Measurements from ENCODE around the gene FMO2.
"Not testable (repeated sequence)": the region's sequence is repeated elsewhere in the genome, so short reads cannot be mapped to it uniquely, and the experiment has no call there.

The FMO2 gene

GRCh38 chr1:171224257-171224656 lies 39.2 kb downstream of the FMO2 start:
- H3K4me1 Mint-ChIP-seq, H3K4me3 Mint-ChIP-seq, ATAC-seq, DNase-seq, H3K9me3 Mint-ChIP-seq, H3K27ac Mint-ChIP-seq, H3K27me3 Mint-ChIP-seq: not testable (repeated sequence)

DNA sequence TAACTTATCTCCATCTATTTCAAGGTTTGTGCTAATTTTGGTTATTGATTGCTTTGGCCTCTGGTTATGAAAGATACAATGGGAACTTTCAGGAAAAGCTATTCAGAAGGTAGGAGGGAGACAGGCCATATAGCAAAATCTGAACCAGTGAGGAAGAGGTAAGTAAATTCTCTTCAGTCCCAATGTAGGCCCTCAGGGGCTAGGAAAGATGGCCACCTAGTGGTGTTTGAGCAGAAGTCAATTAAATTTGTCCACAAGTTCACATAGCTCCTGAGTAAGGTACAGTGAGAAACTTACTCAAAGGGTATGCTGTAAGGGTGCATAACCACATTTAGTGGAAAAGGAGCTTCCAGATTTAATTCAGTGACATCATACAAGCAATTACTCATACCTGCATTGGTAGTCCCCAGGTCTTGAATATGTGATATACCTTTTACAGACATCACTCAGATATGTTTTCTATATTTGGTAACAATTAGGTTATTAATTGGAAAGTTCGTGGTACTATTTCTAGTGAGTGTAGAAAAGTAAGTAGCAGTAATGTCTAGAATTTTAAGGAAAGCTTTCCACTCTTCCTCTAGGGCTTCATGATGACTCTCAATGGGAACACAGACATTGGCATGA lies 41.8 kb downstream of the FMO2 start:
- Mint-ChIP-seq H3K9me3 (no peaks in the 10 kb centered on the region), H3K27me3 (no peaks in the 10 kb centered on the region), H3K4me1 (no peaks in the 10 kb centered on the region), H3K4me3 (no peak overlapping the region), H3K27ac (no peak overlapping the region)
- peak in 1 of 2 donors; percentile 27 for DNase-seq
- peak; percentile 82 for ATAC-seq

DNA sequence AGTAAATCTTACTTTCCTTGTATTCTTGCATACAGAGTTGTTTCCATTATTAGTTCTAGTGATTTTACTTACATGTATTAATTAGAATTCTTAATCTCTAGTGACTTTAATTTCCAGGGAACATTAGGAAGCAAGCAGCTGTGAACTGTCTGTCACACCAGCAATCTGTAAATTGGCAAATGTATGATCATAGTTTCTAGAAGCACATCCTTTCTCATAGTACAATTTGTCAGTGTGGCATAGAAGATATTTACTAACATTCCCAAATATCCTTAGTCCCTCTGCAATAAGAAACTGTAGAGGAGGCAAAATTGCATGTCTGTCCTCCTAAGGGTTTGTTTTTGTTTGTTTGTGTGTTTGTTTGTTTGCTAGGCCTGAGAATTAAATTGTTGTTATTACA lies 46.2 kb downstream of the FMO2 start:
- H3K9me3 Mint-ChIP-seq: peaks cover 0 to 5% of the 10 kb centered on the region in 2 donors
- no peak overlapping the region for H3K4me3 Mint-ChIP-seq
- no peaks in the 10 kb centered on the region for H3K27me3 Mint-ChIP-seq
- no peak for ATAC-seq
- H3K4me1 Mint-ChIP-seq: no peaks in the 10 kb centered on the region
- H3K27ac Mint-ChIP-seq: no peak overlapping the region
- no peak for DNase-seq

DNA sequence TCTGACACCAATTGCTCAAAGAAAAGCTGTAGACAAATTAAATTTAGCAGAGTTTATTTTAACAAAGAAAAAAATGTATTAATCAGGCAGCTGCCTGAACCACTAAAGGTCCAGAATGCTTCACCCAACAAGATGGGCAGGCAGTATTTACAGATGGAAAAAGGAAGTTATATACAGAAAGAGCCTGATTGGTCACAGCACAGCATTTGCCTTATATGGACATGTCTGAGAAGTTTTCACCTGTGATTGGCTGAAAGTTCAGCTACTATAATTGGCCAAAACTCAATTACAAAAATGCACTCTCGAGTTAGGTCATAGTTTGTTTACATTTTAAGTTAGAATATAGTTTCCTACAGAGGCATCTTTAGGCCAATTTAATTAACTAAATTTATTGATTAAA lies 48.1 kb downstream of the FMO2 start:
- Mint-ChIP-seq H3K4me3 (no peak overlapping the region), H3K27me3 (peaks cover 10% of the 10 kb centered on the region), H3K27ac (no peak overlapping the region), H3K9me3 (peaks cover 6 to 8% of the 10 kb centered on the region in 2 donors), H3K4me1 (no peaks in the 10 kb centered on the region)
- ATAC-seq: no peak
- no peak for DNase-seq

GRCh38 chr1:171236231-171236630 lies 51.1 kb downstream of the FMO2 start:
- H3K27ac Mint-ChIP-seq, ATAC-seq, H3K4me3 Mint-ChIP-seq, DNase-seq, H3K4me1 Mint-ChIP-seq: not testable (repeated sequence)
- peaks cover 39% of the 10 kb centered on the region for H3K27me3 Mint-ChIP-seq
- H3K9me3 Mint-ChIP-seq: peaks cover 27 to 28% of the 10 kb centered on the region in 2 donors

- Mint-ChIP-seq H3K27ac (no peak overlapping the region), H3K27me3 (peaks cover 61% of the 10 kb centered on the region), H3K9me3 (peaks cover 12 to 15% of the 10 kb centered on the region in 2 donors), H3K4me1 (no peaks in the 10 kb centered on the region), H3K4me3 (no peak overlapping the region)
- DNase-seq: no peak
- no peak for ATAC-seq
Observed at GRCh38 chr1:171243878-171244277, 58.8 kb downstream of the FMO2 start.

DNA sequence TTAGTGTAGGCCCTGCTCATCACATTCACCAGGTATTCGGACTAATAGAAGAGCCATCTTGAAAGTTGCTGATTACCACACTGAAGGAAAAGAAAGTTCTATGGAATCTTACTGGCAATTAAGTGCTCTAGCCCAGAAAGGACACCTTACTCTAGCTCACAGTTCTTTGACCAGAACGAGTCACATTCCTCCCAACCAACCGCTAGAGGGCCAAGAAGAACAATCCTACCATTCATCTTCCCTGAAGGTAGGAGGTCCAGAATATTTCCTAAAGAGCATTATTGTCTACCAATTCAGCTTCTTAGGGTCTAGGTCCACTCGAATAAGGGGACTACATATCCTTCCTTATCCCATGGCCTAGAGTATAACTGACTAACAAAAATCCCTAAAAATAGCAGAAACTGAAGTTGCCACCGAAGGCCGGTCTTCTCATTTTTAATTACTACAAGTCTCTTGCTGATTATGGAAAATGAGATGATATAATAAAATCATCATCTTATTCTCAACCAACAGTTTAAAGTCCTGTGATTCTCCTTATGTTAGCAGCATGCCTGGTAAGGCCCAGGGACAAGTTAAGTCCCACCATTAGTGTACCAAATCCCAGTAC lies 60.5 kb downstream of the FMO2 start:
- DNase-seq (no peak), ATAC-seq (peak; percentile 60)
- Mint-ChIP-seq H3K4me1 (no peaks in the 10 kb centered on the region), H3K4me3 (no peak overlapping the region), H3K27me3 (peaks cover 48% of the 10 kb centered on the region), H3K9me3 (peaks cover 0 to under 1% of the 10 kb centered on the region in 2 donors), H3K27ac (no peak overlapping the region)

DNA sequence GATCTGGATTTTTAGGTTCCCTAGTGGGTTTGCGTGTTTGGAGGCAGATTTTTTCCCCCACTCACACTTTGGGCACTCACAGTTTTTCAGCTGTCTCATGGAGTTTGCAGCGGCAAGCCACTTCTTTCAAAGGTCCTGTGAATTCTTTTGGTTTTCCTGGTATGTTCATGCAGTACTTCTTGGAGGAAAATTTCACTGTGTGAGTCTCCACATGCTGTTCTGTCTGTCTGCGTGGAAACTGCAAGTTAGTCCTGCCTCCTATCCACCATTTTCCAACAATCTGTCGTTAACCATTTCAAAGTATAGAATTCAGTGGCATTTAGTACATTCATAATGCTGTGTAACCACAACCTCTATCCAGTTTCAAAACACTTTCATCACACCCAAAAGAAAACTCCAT lies 62.4 kb downstream of the FMO2 start:
- Mint-ChIP-seq H3K4me3 (no peak overlapping the region), H3K4me1 (peaks cover 12% of the 10 kb centered on the region), H3K9me3 (no peaks in the 10 kb centered on the region), H3K27me3 (peaks cover 50% of the 10 kb centered on the region), H3K27ac (no peak overlapping the region)
- ATAC-seq (no peak), DNase-seq (no peak)

DNA sequence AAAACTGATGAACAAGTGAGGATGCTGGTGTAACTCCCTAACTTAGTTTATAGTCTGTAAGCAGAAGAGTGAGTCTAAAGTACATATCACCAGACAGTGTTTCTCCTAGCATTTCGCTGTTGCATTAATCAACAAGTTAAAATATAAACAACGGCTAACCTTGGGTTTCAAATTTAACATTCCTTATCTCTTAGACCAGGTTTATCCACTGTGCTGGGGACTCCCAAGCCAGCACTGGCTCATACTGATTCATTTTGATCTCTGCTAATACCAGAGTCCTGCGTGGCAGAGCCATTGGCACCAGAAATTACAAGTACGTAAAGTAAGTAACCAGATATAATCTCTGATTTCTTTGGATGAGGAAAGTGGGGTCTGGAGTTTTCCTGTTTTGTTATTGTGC lies 63.2 kb downstream of the FMO2 start, which contains the start of gene FMO1:
Gene FMO1 (plus strand): TSS at position 193 of the 400 bp plus-strand sequence. CDS start 9,594 bp downstream, outside the sequence.
- H3K9me3 Mint-ChIP-seq: no peaks in the 10 kb centered on the region
- peaks cover 52% of the 10 kb centered on the region for H3K27me3 Mint-ChIP-seq
- ATAC-seq (no peak), DNase-seq (no peak)
- peaks cover 13% of the 10 kb centered on the region for H3K4me1 Mint-ChIP-seq
- H3K4me3 Mint-ChIP-seq: no peak within 1 kb of the TSS
- no peak within 1 kb of the TSS for H3K27ac Mint-ChIP-seq

DNA sequence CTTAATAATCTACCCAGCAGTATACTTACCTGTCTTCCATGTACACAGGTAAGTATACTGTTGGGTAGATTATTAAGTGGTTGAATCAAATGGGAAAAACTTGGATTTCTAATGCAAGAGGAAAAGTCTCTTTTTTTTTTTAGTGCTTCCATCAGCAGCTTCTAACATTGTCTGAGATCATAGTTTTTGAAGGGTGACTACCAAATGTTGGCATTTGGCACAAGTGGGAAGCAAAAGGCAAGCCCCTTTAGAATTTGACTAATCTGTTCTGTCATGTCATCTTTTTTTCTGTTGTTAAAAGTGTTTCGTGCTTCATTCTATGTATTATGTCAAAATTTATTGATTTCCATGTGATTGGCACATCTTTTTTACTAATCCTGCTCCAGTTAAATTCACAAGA lies 63.7 kb downstream of the FMO2 start:
- no peak for DNase-seq
- H3K4me3 Mint-ChIP-seq: no peak overlapping the region
- no peak overlapping the region for H3K27ac Mint-ChIP-seq
- peaks cover 13% of the 10 kb centered on the region for H3K4me1 Mint-ChIP-seq
- peaks cover 49% of the 10 kb centered on the region for H3K27me3 Mint-ChIP-seq
- H3K9me3 Mint-ChIP-seq: no peaks in the 10 kb centered on the region
- ATAC-seq: no peak

DNA sequence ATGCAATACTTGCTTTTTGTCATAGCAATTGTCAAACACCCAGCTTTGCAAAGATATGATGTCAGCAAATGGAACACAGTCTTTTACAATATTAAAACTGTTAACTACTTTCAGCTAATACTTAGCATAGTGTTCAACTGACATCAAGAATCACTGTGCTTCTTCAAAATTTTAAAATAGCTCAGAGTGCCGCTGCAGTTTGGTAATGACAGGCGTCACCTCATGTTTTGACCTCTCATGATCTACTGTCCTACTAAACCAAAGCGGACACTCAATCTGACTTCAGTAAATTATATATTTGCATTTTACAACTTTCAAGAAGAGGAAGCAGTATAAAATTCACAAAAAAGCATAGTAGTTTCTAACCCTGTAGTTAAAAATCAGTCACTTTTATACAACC lies 65.2 kb downstream of the FMO2 start:
- Mint-ChIP-seq H3K27me3 (peaks cover 48% of the 10 kb centered on the region), H3K4me3 (no peak overlapping the region)

GRCh38 chr1:171251042-171251951 lies 66.2 kb downstream of the FMO2 start:
- H3K9me3 Mint-ChIP-seq: no peaks in the 10 kb centered on the region
- H3K4me1 Mint-ChIP-seq: peaks cover 13% of the 10 kb centered on the region
- peak overlapping the region in 1 of 2 donors; percentile 40 for H3K27ac Mint-ChIP-seq
- peaks cover 56% of the 10 kb centered on the region for H3K27me3 Mint-ChIP-seq
- H3K4me3 Mint-ChIP-seq: peak overlapping the region; percentile 84 to 87
- ATAC-seq (peak; percentile 76), DNase-seq (peak; percentile 19 to 28)

More for the DNA sequence above, 65.2 kb downstream of the FMO2 start:
- ATAC-seq (no peak), DNase-seq (no peak)
- Mint-ChIP-seq H3K27ac (no peak overlapping the region), H3K4me1 (peaks cover 13% of the 10 kb centered on the region), H3K9me3 (no peaks in the 10 kb centered on the region)

GRCh38 chr1:171251952-171252300 lies 66.8 kb downstream of the FMO2 start:
- no peak for DNase-seq
- Mint-ChIP-seq H3K4me3 (peak overlapping the region; percentile 84 to 87), H3K27me3 (peaks cover 53% of the 10 kb centered on the region), H3K4me1 (peaks cover 13% of the 10 kb centered on the region), H3K27ac (no peak overlapping the region), H3K9me3 (no peaks in the 10 kb centered on the region)
- ATAC-seq: no peak

DNA sequence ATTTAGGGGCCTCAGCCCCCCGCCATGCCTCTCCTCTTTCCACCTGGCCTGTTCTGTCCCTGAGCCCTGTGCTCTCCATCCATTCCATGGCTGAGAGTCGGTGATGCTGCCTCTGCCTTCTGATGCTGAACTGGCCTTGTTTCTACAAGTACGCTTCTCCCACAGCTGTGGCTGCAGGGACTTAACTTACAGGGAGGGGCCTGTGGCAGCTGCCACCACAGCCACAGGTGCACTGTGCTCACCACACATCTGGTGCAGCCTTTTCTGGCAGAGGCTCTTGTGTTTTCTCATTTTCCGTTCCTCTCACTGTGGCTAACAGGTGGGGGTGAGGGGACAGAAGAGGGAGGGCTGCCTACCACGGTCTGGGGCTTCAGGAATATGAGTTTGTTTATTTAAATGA lies 67.4 kb downstream of the FMO2 start:
- H3K27ac Mint-ChIP-seq: peak overlapping the region in 1 of 2 donors; percentile 52
- H3K4me3 Mint-ChIP-seq: peak overlapping the region; percentile 27 to 50
- H3K4me1 Mint-ChIP-seq: peaks cover 13% of the 10 kb centered on the region
- peaks cover 52% of the 10 kb centered on the region for H3K27me3 Mint-ChIP-seq
- H3K9me3 Mint-ChIP-seq: no peaks in the 10 kb centered on the region
- ATAC-seq (peak; percentile 35), DNase-seq (no peak)

DNA sequence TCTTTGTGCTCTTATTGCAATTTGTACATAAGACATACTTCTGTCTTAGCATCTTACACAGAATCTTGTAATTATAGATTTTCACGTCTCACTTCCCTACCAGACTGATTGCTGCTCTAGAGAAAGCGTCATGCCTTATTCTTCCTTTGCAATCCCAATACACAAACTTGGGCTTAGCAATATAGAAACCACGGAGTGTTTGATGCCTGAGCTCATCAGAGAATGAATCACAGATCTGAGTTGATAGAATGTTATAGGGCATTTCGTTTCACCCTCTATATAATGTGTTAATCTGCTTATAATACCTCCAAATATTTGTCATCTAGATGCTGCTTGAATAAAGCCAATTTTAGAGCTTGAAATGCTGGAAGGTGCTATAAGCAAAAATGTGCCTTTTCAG lies 69.8 kb downstream of the FMO2 start:
- peaks cover 47% of the 10 kb centered on the region for H3K27me3 Mint-ChIP-seq
- H3K27ac Mint-ChIP-seq: no peak overlapping the region
- H3K9me3 Mint-ChIP-seq: no peaks in the 10 kb centered on the region
- peaks cover 13% of the 10 kb centered on the region for H3K4me1 Mint-ChIP-seq
- no peak for DNase-seq
- H3K4me3 Mint-ChIP-seq: no peak overlapping the region
- ATAC-seq: no peak

Data from stimulated activated naive CD8-positive, alpha-beta T cell treated with anti-CD3 and anti-CD28 coated beads, Interleukin-15, amount 100 ng/mL, for 72 hours (primary cell).